Liver (tissue), 3 donors: Measurements from ENCODE around the gene NPIPB2.

ENCODE experiments used
- EGR1 ChIP-seq, 2 donors: IDR thresholded peaks; 2 replicates each; pipeline ENCODE4 v1.6.1; 2016 to 2018; ENCODE audit warnings: antibody characterized with exemption in 2 of 2, low read depth in 2 of 2
- GABPA ChIP-seq, 2 donors: IDR thresholded peaks in 1 of 2; conservative IDR thresholded peaks in 1 of 2; 2 replicates each; pipeline ENCODE4 v1.6.1; 2016; ENCODE audit warnings: antibody characterized with exemption in 2 of 2, mild to moderate bottlenecking in 1 of 2, moderate library complexity in 1 of 2
- HNF4G ChIP-seq: IDR thresholded peaks from 2 replicates; pipeline ENCODE4 v1.6.1; 2016; ENCODE audit warnings: antibody characterized with exemption
- JUND ChIP-seq, 2 donors: IDR thresholded peaks; 2 replicates each; pipeline ENCODE4 v1.6.1; 2016; ENCODE audit warnings: antibody characterized with exemption in 2 of 2
- RAD21 ChIP-seq, 2 donors: IDR thresholded peaks; 2 replicates each; pipeline ENCODE4 v1.6.1; 2016; ENCODE audit warnings: antibody characterized with exemption in 2 of 2, mild to moderate bottlenecking in 2 of 2
- RXRA ChIP-seq, 2 donors: IDR thresholded peaks; 2 replicates each; pipeline ENCODE4 v1.6.1; 2017 to 2018; ENCODE audit warnings: antibody characterized with exemption in 2 of 2, mild to moderate bottlenecking in 1 of 2
- SP1 ChIP-seq: IDR thresholded peaks from 2 replicates; pipeline ENCODE4 v1.6.1; 2018; ENCODE audit warnings: antibody characterized with exemption, mild to moderate bottlenecking
- TAF1 ChIP-seq: conservative IDR thresholded peaks from 2 replicates; pipeline ENCODE4 v1.6.1; 2016; ENCODE audit warnings: antibody characterized with exemption, mild to moderate bottlenecking
- YY1 ChIP-seq: IDR thresholded peaks from 2 replicates; pipeline ENCODE4 v1.6.1; 2016; ENCODE audit warnings: antibody characterized with exemption, mild to moderate bottlenecking
- ZBTB33 ChIP-seq: IDR thresholded peaks from 2 replicates; pipeline ENCODE4 v1.6.1; 2016; ENCODE audit warnings: antibody characterized with exemption
- TF ChIP-seq, protein P1 (sequence below): fragments of 150-350 bp; IDR thresholded peaks from 2 replicates; pipeline ENCODE4 v1.5.1; 2017; ENCODE audit warnings: improper control_type of control experiment, low read depth, low read length; ENCODE audit not compliant: missing input control
- TF ChIP-seq, protein P2 (sequence below): IDR thresholded peaks from 2 replicates; pipeline ENCODE4 v1.6.1; 2016; ENCODE audit warnings: antibody characterized with exemption
- TF ChIP-seq, protein P3 (sequence below): IDR thresholded peaks from 2 replicates; pipeline ENCODE4 v1.6.1; 2016; ENCODE audit warnings: antibody characterized with exemption
- TF ChIP-seq, protein P4 (sequence below): IDR thresholded peaks from 2 replicates; pipeline ENCODE4 v1.6.1; 2016; ENCODE audit warnings: antibody characterized with exemption, mild to moderate bottlenecking
- donor health status: healthy.
- donor health status: healthy.

- TF ChIP-seq, protein P1, sequence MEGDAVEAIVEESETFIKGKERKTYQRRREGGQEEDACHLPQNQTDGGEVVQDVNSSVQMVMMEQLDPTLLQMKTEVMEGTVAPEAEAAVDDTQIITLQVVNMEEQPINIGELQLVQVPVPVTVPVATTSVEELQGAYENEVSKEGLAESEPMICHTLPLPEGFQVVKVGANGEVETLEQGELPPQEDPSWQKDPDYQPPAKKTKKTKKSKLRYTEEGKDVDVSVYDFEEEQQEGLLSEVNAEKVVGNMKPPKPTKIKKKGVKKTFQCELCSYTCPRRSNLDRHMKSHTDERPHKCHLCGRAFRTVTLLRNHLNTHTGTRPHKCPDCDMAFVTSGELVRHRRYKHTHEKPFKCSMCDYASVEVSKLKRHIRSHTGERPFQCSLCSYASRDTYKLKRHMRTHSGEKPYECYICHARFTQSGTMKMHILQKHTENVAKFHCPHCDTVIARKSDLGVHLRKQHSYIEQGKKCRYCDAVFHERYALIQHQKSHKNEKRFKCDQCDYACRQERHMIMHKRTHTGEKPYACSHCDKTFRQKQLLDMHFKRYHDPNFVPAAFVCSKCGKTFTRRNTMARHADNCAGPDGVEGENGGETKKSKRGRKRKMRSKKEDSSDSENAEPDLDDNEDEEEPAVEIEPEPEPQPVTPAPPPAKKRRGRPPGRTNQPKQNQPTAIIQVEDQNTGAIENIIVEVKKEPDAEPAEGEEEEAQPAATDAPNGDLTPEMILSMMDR: no peak
- TF ChIP-seq JUND (IDR thresholded peaks at IDR 0.05) (no peak), GABPA (IDR thresholded peaks at IDR 0.05 in 1 of 2, conservative IDR thresholded peaks at IDR 0.05 in 1 of 2) (no peak), TAF1 (no peak), RAD21 (IDR thresholded peaks at IDR 0.05) (no peak), EGR1 (IDR thresholded peaks at IDR 0.05; ENCODE audit: low read depth in 2 of 2) (no peak), HNF4G (no peak), ZBTB33 (no peak), SP1 (no peak), YY1 (no peak), RXRA (IDR thresholded peaks at IDR 0.05) (no peak)
- TF ChIP-seq, protein P2, sequence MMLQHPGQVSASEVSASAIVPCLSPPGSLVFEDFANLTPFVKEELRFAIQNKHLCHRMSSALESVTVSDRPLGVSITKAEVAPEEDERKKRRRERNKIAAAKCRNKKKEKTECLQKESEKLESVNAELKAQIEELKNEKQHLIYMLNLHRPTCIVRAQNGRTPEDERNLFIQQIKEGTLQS: no peak
- TF ChIP-seq, protein P3, sequence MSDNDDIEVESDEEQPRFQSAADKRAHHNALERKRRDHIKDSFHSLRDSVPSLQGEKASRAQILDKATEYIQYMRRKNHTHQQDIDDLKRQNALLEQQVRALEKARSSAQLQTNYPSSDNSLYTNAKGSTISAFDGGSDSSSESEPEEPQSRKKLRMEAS: no peak
- TF ChIP-seq, protein P4, sequence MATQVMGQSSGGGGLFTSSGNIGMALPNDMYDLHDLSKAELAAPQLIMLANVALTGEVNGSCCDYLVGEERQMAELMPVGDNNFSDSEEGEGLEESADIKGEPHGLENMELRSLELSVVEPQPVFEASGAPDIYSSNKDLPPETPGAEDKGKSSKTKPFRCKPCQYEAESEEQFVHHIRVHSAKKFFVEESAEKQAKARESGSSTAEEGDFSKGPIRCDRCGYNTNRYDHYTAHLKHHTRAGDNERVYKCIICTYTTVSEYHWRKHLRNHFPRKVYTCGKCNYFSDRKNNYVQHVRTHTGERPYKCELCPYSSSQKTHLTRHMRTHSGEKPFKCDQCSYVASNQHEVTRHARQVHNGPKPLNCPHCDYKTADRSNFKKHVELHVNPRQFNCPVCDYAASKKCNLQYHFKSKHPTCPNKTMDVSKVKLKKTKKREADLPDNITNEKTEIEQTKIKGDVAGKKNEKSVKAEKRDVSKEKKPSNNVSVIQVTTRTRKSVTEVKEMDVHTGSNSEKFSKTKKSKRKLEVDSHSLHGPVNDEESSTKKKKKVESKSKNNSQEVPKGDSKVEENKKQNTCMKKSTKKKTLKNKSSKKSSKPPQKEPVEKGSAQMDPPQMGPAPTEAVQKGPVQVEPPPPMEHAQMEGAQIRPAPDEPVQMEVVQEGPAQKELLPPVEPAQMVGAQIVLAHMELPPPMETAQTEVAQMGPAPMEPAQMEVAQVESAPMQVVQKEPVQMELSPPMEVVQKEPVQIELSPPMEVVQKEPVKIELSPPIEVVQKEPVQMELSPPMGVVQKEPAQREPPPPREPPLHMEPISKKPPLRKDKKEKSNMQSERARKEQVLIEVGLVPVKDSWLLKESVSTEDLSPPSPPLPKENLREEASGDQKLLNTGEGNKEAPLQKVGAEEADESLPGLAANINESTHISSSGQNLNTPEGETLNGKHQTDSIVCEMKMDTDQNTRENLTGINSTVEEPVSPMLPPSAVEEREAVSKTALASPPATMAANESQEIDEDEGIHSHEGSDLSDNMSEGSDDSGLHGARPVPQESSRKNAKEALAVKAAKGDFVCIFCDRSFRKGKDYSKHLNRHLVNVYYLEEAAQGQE: no peak
Measured at GRCh38 chr16:11990702-11991390, 49.0 kb upstream of the NPIPB2 start.
